IMR-90 (cell line): ENCODE measurements around the gene PDF. TPM values are rescaled to one million over a fixed set of nuclear protein-coding genes. Genes with fewer than 3 reads are reported as not detected.

Experiments
- ATAC-seq: fragments of 200-7000 bp; cut with Tn5 transposase; 2 replicates; pipeline ENCODE4 v1.9.1; 2020; ENCODE audit warnings: low read depth, mild to moderate bottlenecking, moderate library complexity
- BruUV-seq: library from RNA; stranded (reverse); fragments of 400-500 nt; replicated peaks from 2 replicates; lab custom pipeline; 2021; lab: Mats Ljungman, UMichigan
- CTCF ChIA-PET: fragments of 300-600 bp; formaldehyde crosslinking; extraction: SDS; loops from one replicate; lab custom pipeline; 2021; ENCODE audit warnings: antibody characterized with exemption; lab: Yijun Ruan, JAX
- POLR2A ChIA-PET: fragments of 300-600 bp; sonication (Branson Sonifier 250); formaldehyde crosslinking; loops from one replicate; lab custom pipeline; 2022; ENCODE audit warnings: antibody characterized with exemption; ENCODE audit not compliant: unreplicated experiment; lab: Charles Lee
- DNase-seq: peaks from one replicate; pipeline ENCODE4 v3.0.0; 2013
- H2AFZ ChIP-seq: replicated peaks from 2 replicates; pipeline ENCODE3; 2013; ENCODE audit warnings: low read length, mild to moderate bottlenecking; ENCODE audit not compliant: poor library complexity
- H2AK5ac ChIP-seq: 2 replicates; pipeline ENCODE4 v1.6.1; 2013; ENCODE audit warnings: low read depth, low read length, inconsistent platforms
- H2AK9ac ChIP-seq: replicated peaks from 2 replicates; pipeline ENCODE3; 2013; ENCODE audit warnings: mild to moderate bottlenecking, low read depth, low read length, moderate library complexity; ENCODE audit not compliant: poor library complexity
- H2BK120ac ChIP-seq: 2 replicates; pipeline ENCODE4 v1.6.1; 2013; ENCODE audit warnings: low read depth, low read length, inconsistent platforms
- H2BK15ac ChIP-seq: 3 replicates; pipeline ENCODE4 v1.6.1; 2013; ENCODE audit warnings: low read depth, low read length, inconsistent platforms
- H2BK20ac ChIP-seq: 2 replicates; pipeline ENCODE4 v1.6.1; 2013; ENCODE audit warnings: low read depth, mild to moderate bottlenecking, inconsistent platforms, low read length, moderate library complexity
- H2BK5ac ChIP-seq: 2 replicates; pipeline ENCODE4 v1.6.1; 2013; ENCODE audit warnings: mild to moderate bottlenecking, low read depth, low read length, inconsistent platforms; ENCODE audit not compliant: poor library complexity, severe bottlenecking
- H3K14ac ChIP-seq: replicated peaks from 2 replicates; pipeline ENCODE4 v1.6.1; 2013; ENCODE audit warnings: low read depth, low read length, inconsistent platforms
- H3K18ac ChIP-seq: 2 replicates; pipeline ENCODE4 v1.6.1; 2013; ENCODE audit warnings: low read depth, low read length, control low read depth
- H3K23ac ChIP-seq: 2 replicates; pipeline ENCODE4 v1.6.1; 2013; ENCODE audit warnings: low read depth, low read length, inconsistent platforms
- H3K27ac ChIP-seq: 2 replicates; pipeline ENCODE4 v1.5.1; 2013; ENCODE audit warnings: mild to moderate bottlenecking, control low read depth, low read length; ENCODE audit not compliant: insufficient read depth
- H3K27me3 ChIP-seq: 2 replicates; pipeline ENCODE4 v1.6.1; 2013; ENCODE audit warnings: low read length; ENCODE audit not compliant: control insufficient read depth, insufficient read depth
- H3K36me3 ChIP-seq: 2 replicates; pipeline ENCODE4 v1.6.1; 2013; ENCODE audit warnings: low read length, mixed read lengths; ENCODE audit not compliant: control insufficient read depth, insufficient read depth
- H3K4ac ChIP-seq: 2 replicates; pipeline ENCODE4 v1.6.1; 2013; ENCODE audit warnings: low read depth, low read length, inconsistent platforms
- H3K4me1 ChIP-seq: 2 replicates; pipeline ENCODE4 v1.6.1; 2013; ENCODE audit warnings: low read length, mixed read lengths; ENCODE audit not compliant: control insufficient read depth, insufficient read depth
- H3K4me2 ChIP-seq: 2 replicates; pipeline ENCODE4 v1.6.1; 2013; ENCODE audit warnings: low read depth, mild to moderate bottlenecking, control low read depth, low read length, moderate library complexity
- H3K4me3 ChIP-seq: 2 replicates; pipeline ENCODE4 v1.5.1; 2013; ENCODE audit warnings: low read depth, mild to moderate bottlenecking, control low read depth, low read length, moderate library complexity; ENCODE audit not compliant: insufficient read depth
- H3K56ac ChIP-seq: 2 replicates; pipeline ENCODE4 v1.6.1; 2013; ENCODE audit warnings: low read length, inconsistent platforms; ENCODE audit not compliant: insufficient read depth; ENCODE audit errors: extremely low read depth
- H3K79me1 ChIP-seq, 2 experiments: 2 replicates each; pipeline ENCODE4 v1.6.1; 2013; ENCODE audit warnings: low read length in 2 of 2, inconsistent platforms in 1 of 2, low read depth in 1 of 2
- H3K9ac ChIP-seq: 2 replicates; pipeline ENCODE4 v1.6.1; 2013; ENCODE audit warnings: low read depth, low read length, control low read depth
- H3K9me1 ChIP-seq: 2 replicates; pipeline ENCODE4 v1.6.1; 2013; ENCODE audit warnings: low read length, inconsistent platforms; ENCODE audit not compliant: insufficient read depth
- H3K9me3 ChIP-seq: 2 replicates; pipeline ENCODE4 v1.6.1; 2013; ENCODE audit warnings: low read length; ENCODE audit not compliant: control insufficient read depth, insufficient read depth
- H4K20me1 ChIP-seq: 2 replicates; pipeline ENCODE4 v1.6.1; 2013; ENCODE audit warnings: low read length, inconsistent platforms; ENCODE audit not compliant: insufficient read depth
- H4K5ac ChIP-seq: 2 replicates; pipeline ENCODE4 v1.6.1; 2013; ENCODE audit warnings: mild to moderate bottlenecking, low read depth, low read length, control low read depth
- H4K8ac ChIP-seq, 2 experiments: 2 replicates each; pipeline ENCODE4 v1.6.1; 2013; ENCODE audit warnings: low read depth in 2 of 2, low read length in 2 of 2, control low read depth in 1 of 2, inconsistent platforms in 1 of 2
- H4K91ac ChIP-seq: 2 replicates; pipeline ENCODE4 v1.6.1; 2013; ENCODE audit warnings: low read depth, low read length, inconsistent platforms; ENCODE audit not compliant: insufficient read depth
- BHLHE40 ChIP-seq: fragments of 150-350 bp; IDR thresholded peaks from 2 replicates; pipeline ENCODE4 v1.6.1; 2016; ENCODE audit warnings: mild to moderate bottlenecking, low read depth, low read length
- CEBPB ChIP-seq: IDR thresholded peaks from 2 replicates; pipeline ENCODE4 v1.6.1; 2012; ENCODE audit warnings: low read depth, low read length, improper control_type of control experiment
- CHD1 ChIP-seq: IDR thresholded peaks from 2 replicates; pipeline ENCODE4 v1.6.1; 2012; ENCODE audit warnings: low read depth, low read length, improper control_type of control experiment
- FOS ChIP-seq: fragments of 150-350 bp; IDR thresholded peaks from 2 replicates; pipeline ENCODE4 v1.6.1; 2016; ENCODE audit warnings: low read depth, low read length
- MAFK ChIP-seq: IDR thresholded peaks from 2 replicates; pipeline ENCODE4 v1.6.1; 2012; ENCODE audit warnings: low read depth, low read length, improper control_type of control experiment
- MAZ ChIP-seq: IDR thresholded peaks from 2 replicates; pipeline ENCODE4 v1.6.1; 2012; ENCODE audit warnings: low read depth, mild to moderate bottlenecking, low read length, improper control_type of control experiment, moderate library complexity, borderline replicate concordance
- MXI1 ChIP-seq: IDR thresholded peaks from 2 replicates; pipeline ENCODE4 v1.6.1; 2012; ENCODE audit warnings: low read depth, mild to moderate bottlenecking, low read length, moderate library complexity, borderline replicate concordance
- NFE2L2 ChIP-seq: fragments of 150-350 bp; IDR thresholded peaks from 2 replicates; pipeline ENCODE4 v1.6.1; 2016; ENCODE audit warnings: low read depth, mild to moderate bottlenecking, low read length
- POLR2A ChIP-seq: IDR thresholded peaks from 2 replicates; pipeline ENCODE4 v1.6.1; 2012; ENCODE audit warnings: mild to moderate bottlenecking, low read depth, low read length
- RAD21 ChIP-seq: IDR thresholded peaks from 2 replicates; pipeline ENCODE4 v1.6.1; 2012; ENCODE audit warnings: low read length, improper control_type of control experiment
- RCOR1 ChIP-seq: IDR thresholded peaks from 2 replicates; pipeline ENCODE4 v1.6.1; 2012; ENCODE audit warnings: mild to moderate bottlenecking, low read length, improper control_type of control experiment; ENCODE audit not compliant: insufficient replicate concordance
- RFX5 ChIP-seq: IDR thresholded peaks from 2 replicates; pipeline ENCODE4 v1.8.0; 2012; ENCODE audit warnings: low read depth, mild to moderate bottlenecking, low read length, moderate library complexity
- SMC3 ChIP-seq: fragments of 150-350 bp; IDR thresholded peaks from 2 replicates; pipeline ENCODE4 v1.6.1; 2016; ENCODE audit warnings: low read depth, mild to moderate bottlenecking, antibody characterized with exemption, low read length, moderate library complexity
- WGBS, 2 experiments: methylation state at CpG; one replicate each; pipeline versions ENCODE4 v1.1.5 to v1.1.7; 2013; ENCODE audit warnings: missing lambda C conversion rate in 2 of 2; ENCODE audit not compliant: insufficient read length in 1 of 2; ENCODE audit errors: extremely low coverage in 2 of 2; 5-methylcytosine and 5-hydroxymethylcytosine counted together
- dilution Hi-C: fragments of 300-500 bp; cut with HindIII; formaldehyde crosslinking; loops from one replicate; pipeline ENCODE4 v1.14.3; 2018; ENCODE audit warnings: low sequenced_read_pairs; ENCODE audit not compliant: unreplicated experiment
- in situ Hi-C: fragments of 300-500 bp; cut with MboI; formaldehyde crosslinking; loops from 3 replicates; pipeline ENCODE4 v1.14.3; 2019; ENCODE audit warnings: low sequenced_read_pairs, inconsistent platforms, mixed read lengths
- intact Hi-C: fragments of 100-400 bp; cut with micrococcal nuclease; formaldehyde crosslinking; loops from 2 replicates; pipeline ENCODE4 v1.10.0; 2022
- polyA plus RNA-seq, 3 experiments: library from polyadenylated mRNA; depleted of rRNA; stranded (reverse); fragments of >200 nt; gene quantifications; 2 replicates each; pipeline ENCODE4 v1.2.3, GENCODE V29; 2012; ENCODE audit warnings: low replicate concordance in 1 of 3
- total RNA-seq: library from RNA; depleted of rRNA; stranded (reverse); fragments of >200 nt; gene quantifications from 2 replicates; pipeline ENCODE4 v1.2.3, GENCODE V29; 2012
- TF ChIP-seq, protein P1 (sequence below): fragments of 150-350 bp; IDR thresholded peaks from 2 replicates; pipeline ENCODE4 v1.6.1; 2016; ENCODE audit warnings: low read depth, mild to moderate bottlenecking, low read length, moderate library complexity, borderline replicate concordance
- TF ChIP-seq, protein P2 (sequence below): conservative IDR thresholded peaks from 2 replicates; pipeline ENCODE4 v1.5.1; 2012; ENCODE audit warnings: mild to moderate bottlenecking, low read depth, low read length, improper control_type of control experiment
- TF ChIP-seq, protein P3 (sequence below): fragments of 150-350 bp; IDR thresholded peaks from 2 replicates; pipeline ENCODE4 v1.6.1; 2017; ENCODE audit warnings: mild to moderate bottlenecking, antibody characterized with exemption, low read length, low read depth

The PDF gene
- total and polyA plus RNA-seq, 2 of the 4 experiments (the other 2 are of a cell fraction), result 4.5 to 6.4 TPM

DNA sequence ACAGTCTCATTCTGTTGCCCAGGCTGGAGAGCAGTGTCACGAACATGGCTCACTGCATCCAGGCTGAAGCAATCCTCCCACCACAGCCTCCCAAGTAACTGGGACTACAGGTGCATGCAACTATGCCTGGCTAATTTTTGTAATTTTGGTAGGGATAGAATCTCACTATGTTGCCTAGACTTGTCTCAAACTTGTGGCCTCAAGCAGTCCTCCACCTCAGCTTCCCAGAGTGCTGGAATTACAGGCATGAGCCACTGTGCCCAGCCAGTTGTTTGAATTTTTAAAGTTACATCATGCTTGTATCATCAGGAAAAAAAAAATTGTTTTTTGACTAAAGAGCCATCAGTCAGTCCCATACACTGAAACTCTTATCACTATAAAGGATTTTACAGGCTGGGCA lies 36.3 kb downstream of the PDF start:
- no peaks in the 10 kb centered on the region for H3K27me3 ChIP-seq
- no peak overlapping the region for H2BK120ac ChIP-seq
- no peak overlapping the region for H3K9ac ChIP-seq
- H4K5ac ChIP-seq, result no peak overlapping the region
- CTCF ChIA-PET, result interaction anchor here (0.6 kb wide), 1 partner anchor 131 kb away, joined by 3 read pairs; no protein-coding TSS in a partner anchor
- H4K20me1 ChIP-seq, result no peaks in the 10 kb centered on the region
- no peaks in the 10 kb centered on the region for H3K9me3 ChIP-seq
- H2AK9ac ChIP-seq, result no peak overlapping the region
- H3K4ac ChIP-seq, result no peak overlapping the region
- H3K4me3 ChIP-seq, result no peak overlapping the region
- peaks cover 7% of the 10 kb centered on the region for H3K9me1 ChIP-seq
- DNase-seq (peak; percentile 29), ATAC-seq (peak; percentile 74)
- BruUV-seq, result no TSS peak
- peak overlapping the region; percentile 32; the same call in 1 of the 2 replicates for H3K27ac ChIP-seq
- H2AK5ac ChIP-seq, result no peak overlapping the region
- no peak overlapping the region for H3K23ac ChIP-seq
- H3K4me1 ChIP-seq, result peaks cover 4% of the 10 kb centered on the region
- WGBS, 2 experiments, result no CpG with 5 or more reads among the region's 1 CpG
- in situ Hi-C loops (no loop called here), dilution Hi-C loops (no loop called here), intact Hi-C loops (no loop called here)
- no peak overlapping the region for H4K8ac ChIP-seq
- POLR2A ChIA-PET, result no interaction called here
- peak overlapping the region; percentile 21 for H2BK5ac ChIP-seq
- no peak overlapping the region for H2BK15ac ChIP-seq
- peaks cover 10% of the 10 kb centered on the region for H3K36me3 ChIP-seq
- no peak overlapping the region; the same call in 1 of the 2 replicates for H3K18ac ChIP-seq
- TF ChIP-seq FOS, result no peak
- TF ChIP-seq CHD1, result no peak
- no peak for TF ChIP-seq RCOR1
- no peak for TF ChIP-seq BHLHE40
- no peak for TF ChIP-seq MAFK
- TF ChIP-seq, protein P1, sequence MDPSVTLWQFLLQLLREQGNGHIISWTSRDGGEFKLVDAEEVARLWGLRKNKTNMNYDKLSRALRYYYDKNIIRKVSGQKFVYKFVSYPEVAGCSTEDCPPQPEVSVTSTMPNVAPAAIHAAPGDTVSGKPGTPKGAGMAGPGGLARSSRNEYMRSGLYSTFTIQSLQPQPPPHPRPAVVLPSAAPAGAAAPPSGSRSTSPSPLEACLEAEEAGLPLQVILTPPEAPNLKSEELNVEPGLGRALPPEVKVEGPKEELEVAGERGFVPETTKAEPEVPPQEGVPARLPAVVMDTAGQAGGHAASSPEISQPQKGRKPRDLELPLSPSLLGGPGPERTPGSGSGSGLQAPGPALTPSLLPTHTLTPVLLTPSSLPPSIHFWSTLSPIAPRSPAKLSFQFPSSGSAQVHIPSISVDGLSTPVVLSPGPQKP, result no peak
- no peak for TF ChIP-seq NFE2L2
- TF ChIP-seq POLR2A, result no peak
- no peak for TF ChIP-seq MXI1
- TF ChIP-seq, protein P2, sequence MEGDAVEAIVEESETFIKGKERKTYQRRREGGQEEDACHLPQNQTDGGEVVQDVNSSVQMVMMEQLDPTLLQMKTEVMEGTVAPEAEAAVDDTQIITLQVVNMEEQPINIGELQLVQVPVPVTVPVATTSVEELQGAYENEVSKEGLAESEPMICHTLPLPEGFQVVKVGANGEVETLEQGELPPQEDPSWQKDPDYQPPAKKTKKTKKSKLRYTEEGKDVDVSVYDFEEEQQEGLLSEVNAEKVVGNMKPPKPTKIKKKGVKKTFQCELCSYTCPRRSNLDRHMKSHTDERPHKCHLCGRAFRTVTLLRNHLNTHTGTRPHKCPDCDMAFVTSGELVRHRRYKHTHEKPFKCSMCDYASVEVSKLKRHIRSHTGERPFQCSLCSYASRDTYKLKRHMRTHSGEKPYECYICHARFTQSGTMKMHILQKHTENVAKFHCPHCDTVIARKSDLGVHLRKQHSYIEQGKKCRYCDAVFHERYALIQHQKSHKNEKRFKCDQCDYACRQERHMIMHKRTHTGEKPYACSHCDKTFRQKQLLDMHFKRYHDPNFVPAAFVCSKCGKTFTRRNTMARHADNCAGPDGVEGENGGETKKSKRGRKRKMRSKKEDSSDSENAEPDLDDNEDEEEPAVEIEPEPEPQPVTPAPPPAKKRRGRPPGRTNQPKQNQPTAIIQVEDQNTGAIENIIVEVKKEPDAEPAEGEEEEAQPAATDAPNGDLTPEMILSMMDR, result no peak
- TF ChIP-seq RFX5, result no peak
- TF ChIP-seq SMC3, result no peak
- TF ChIP-seq, protein P3, sequence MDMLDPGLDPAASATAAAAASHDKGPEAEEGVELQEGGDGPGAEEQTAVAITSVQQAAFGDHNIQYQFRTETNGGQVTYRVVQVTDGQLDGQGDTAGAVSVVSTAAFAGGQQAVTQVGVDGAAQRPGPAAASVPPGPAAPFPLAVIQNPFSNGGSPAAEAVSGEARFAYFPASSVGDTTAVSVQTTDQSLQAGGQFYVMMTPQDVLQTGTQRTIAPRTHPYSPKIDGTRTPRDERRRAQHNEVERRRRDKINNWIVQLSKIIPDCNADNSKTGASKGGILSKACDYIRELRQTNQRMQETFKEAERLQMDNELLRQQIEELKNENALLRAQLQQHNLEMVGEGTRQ, result no peak
- TF ChIP-seq MAZ, result no peak
- no peak for TF ChIP-seq CEBPB
- no peak for TF ChIP-seq RAD21
- no peak overlapping the region for H3K4me2 ChIP-seq
- no peak overlapping the region for H3K14ac ChIP-seq
- no peak overlapping the region for H2BK20ac ChIP-seq
- H3K56ac ChIP-seq, result no peak overlapping the region
- no peak overlapping the region for H2AFZ ChIP-seq
- H4K91ac ChIP-seq, result no peak overlapping the region
- H3K79me1 ChIP-seq, result peaks cover 2 to 63% of the 10 kb centered on the region in 2 experiments; a peak in 3 of 4 replicates
